ENCODE measurements around the gene CDK5RAP2. TPM values are rescaled to one million over a fixed set of nuclear protein-coding genes. Genes with fewer than 3 reads are reported as not detected.

CDK5RAP2 gene
- total and polyA plus RNA-seq, 8 donors: 24.7 to 438 (median 31.3) TPM

DNA sequence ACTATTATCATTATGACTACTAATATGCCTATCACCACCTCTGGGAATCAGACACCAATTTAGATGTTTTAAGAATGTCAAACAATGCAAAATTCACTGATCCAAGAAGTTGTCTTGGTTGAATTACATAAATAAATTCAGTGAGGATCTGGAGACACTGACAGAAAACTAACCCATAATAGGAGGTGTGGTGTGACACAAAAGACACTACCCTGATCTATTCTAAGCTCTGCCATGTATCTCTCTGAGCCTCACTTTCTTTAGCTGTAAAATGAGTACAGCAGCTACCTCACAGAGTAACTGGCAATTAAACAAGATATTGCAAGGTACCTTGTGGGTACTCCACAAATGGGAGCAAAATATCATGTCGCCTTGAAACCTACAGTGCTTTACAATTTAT lies 7.5 kb downstream of the CDK5RAP2 start:
- WGBS, 5 donors: 88 to 100% (median 96%) methylated on average over 1 of the region's 1 CpG
- peaks cover 31 to 55% (median 48%) of the 10 kb centered on the region in 4 donors for H3K36me3 ChIP-seq
- peaks cover 10 to 55% (median 29%) of the 10 kb centered on the region in 4 donors for H3K4me1 ChIP-seq
- no peak overlapping the region for H3K4me3 ChIP-seq
- H3K9me3 ChIP-seq: no peaks in the 10 kb centered on the region
- H3K27me3 ChIP-seq: no peaks in the 10 kb centered on the region
- DNase-seq: no peak
- H3K27ac ChIP-seq: peak overlapping the region in 2 of 5 donors; percentile 50 to 64
- intact Hi-C loops (cut with DNase I; ENCODE audit: low total_unique reads): no loop called here
- TF ChIP-seq POLR2A (IDR thresholded peaks at IDR 0.05) (no peak), POLR2AphosphoS5 (IDR thresholded peaks at IDR 0.05) (no peak), EP300 (IDR thresholded peaks at IDR 0.05) (no peak)
- TF ChIP-seq, protein P1, sequence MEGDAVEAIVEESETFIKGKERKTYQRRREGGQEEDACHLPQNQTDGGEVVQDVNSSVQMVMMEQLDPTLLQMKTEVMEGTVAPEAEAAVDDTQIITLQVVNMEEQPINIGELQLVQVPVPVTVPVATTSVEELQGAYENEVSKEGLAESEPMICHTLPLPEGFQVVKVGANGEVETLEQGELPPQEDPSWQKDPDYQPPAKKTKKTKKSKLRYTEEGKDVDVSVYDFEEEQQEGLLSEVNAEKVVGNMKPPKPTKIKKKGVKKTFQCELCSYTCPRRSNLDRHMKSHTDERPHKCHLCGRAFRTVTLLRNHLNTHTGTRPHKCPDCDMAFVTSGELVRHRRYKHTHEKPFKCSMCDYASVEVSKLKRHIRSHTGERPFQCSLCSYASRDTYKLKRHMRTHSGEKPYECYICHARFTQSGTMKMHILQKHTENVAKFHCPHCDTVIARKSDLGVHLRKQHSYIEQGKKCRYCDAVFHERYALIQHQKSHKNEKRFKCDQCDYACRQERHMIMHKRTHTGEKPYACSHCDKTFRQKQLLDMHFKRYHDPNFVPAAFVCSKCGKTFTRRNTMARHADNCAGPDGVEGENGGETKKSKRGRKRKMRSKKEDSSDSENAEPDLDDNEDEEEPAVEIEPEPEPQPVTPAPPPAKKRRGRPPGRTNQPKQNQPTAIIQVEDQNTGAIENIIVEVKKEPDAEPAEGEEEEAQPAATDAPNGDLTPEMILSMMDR (IDR thresholded peaks at IDR 0.05): no peak

DNA sequence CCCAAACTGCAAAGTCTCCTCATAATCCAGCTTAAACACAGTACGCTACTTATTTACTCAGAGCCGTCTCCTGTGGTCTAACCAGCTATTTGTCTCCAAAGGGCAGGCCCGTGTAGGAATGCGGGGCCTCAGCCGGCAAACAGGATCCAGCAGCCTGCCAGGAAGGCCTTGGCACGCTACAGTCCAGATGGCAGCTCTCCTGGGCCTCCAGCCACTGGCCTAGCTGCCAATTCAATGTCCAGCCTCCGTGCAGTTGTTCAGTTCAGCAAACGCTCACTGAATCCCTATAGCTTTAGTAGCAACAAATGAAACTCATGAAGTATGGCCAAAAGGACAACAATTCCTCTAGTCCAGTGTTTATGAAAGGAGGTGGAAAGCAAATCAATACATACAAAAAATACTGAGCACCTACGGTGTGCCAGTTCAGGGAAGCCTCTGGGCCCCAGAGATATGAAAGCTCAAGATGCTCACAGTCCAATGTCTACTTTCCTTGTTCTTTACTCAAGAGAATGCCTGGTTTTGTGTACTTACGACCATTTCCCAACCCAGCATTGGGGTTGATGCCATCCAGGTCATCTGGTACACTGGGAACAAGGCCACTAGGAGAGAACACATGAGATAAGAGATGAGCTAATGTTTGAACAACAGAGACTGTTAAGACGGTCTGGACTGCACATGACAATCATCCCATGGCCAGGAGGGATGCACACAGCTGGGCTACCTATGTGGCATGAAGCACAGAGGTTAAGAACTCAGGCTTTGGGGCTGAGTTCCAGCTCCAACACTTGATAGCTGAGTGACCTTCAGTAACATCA lies 8.3 kb downstream of the CDK5RAP2 start:
- peak; percentile 73 to 84 for DNase-seq
- intact Hi-C loops (cut with DNase I; ENCODE audit: low total_unique reads): no loop called here
- H3K27me3 ChIP-seq: no peaks in the 10 kb centered on the region

DNA sequence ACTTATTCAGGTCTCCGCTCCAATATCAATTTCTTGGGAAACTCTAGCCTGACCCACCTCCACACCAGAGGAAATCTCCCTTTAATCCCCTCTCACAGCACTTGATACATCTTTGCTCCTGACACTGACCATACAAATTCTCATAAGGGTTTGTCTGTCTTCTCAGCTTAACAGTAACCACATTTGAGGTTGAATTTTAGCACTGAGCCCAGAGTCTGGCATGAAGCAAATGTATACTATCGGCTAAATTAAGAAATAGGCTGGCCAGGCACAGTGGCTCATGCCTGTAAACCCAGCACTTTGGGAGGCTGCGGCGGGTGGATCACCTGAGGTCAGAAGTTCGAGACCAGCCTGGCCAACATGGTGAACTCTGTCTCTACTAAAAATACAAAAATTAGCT lies 9.7 kb downstream of the CDK5RAP2 start:
- no peak overlapping the region for H3K4me3 ChIP-seq
- 81 to 99% (median 96%) methylated on average over 5 of the region's 5 CpGs for WGBS, 5 donors
- peaks cover 10 to 56% (median 29%) of the 10 kb centered on the region in 4 donors for H3K4me1 ChIP-seq
- no peak for DNase-seq
- H3K27me3 ChIP-seq: no peaks in the 10 kb centered on the region
- intact Hi-C loops (cut with DNase I; ENCODE audit: low total_unique reads): no loop called here
- no peaks in the 10 kb centered on the region for H3K9me3 ChIP-seq
- TF ChIP-seq POLR2AphosphoS5 (IDR thresholded peaks at IDR 0.05) (no peak), EP300 (IDR thresholded peaks at IDR 0.05) (no peak), POLR2A (IDR thresholded peaks at IDR 0.05) (no peak)
- TF ChIP-seq, protein P1 (IDR thresholded peaks at IDR 0.05): no peak
- peak overlapping the region in 2 of 5 donors; percentile 50 to 55 for H3K27ac ChIP-seq
- H3K36me3 ChIP-seq: peaks cover 33 to 67% (median 64%) of the 10 kb centered on the region in 4 donors

More for the DNA sequence above, 8.3 kb downstream of the CDK5RAP2 start:
- Histone ChIP-seq H3K27ac (peak overlapping the region in 4 of 5 donors; percentile 14 to 64 (median 52)), H3K4me1 (peaks cover 10 to 49% (median 29%) of the 10 kb centered on the region in 4 donors), H3K9me3 (no peaks in the 10 kb centered on the region), H3K36me3 (peaks cover 33 to 57% (median 55%) of the 10 kb centered on the region in 4 donors), H3K4me3 (no peak overlapping the region)
- 32 to 54% (median 32%) methylated on average over 11 of the region's 11 CpGs for WGBS, 5 donors
- TF ChIP-seq, protein P1 (IDR thresholded peaks at IDR 0.05): no peak
- TF ChIP-seq POLR2AphosphoS5 (IDR thresholded peaks at IDR 0.05): peak; percentile 14 to 70 (median 33)

DNA sequence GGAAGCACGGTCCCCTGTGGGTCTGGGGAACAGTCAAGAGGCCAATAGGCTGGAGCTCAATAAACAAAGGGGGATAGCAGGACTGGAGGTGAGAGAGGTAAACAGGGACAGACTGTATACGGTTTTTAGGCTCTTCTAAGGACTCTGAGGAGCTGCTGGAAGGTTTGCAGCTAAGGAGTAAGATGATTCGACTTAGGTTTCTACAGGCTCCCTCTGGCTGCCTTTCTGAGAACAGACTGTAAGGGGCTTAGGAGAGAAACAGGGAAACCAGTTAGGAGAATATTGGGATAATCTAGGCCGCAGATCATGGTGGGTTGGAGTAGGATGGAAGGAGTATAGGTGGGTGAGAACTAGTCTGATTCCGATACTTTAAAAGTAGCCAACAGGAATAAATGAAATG lies 10.4 kb downstream of the CDK5RAP2 start:
- Histone ChIP-seq H3K9me3 (no peaks in the 10 kb centered on the region), H3K36me3 (peaks cover 33 to 75% (median 72%) of the 10 kb centered on the region in 4 donors), H3K27me3 (no peaks in the 10 kb centered on the region), H3K4me3 (no peak overlapping the region), H3K4me1 (peaks cover 10 to 59% (median 29%) of the 10 kb centered on the region in 4 donors), H3K27ac (peak overlapping the region in 1 of 5 donors; percentile 55)
- no peak for TF ChIP-seq POLR2A (IDR thresholded peaks at IDR 0.05)
- TF ChIP-seq, protein P1 (IDR thresholded peaks at IDR 0.05): no peak
- TF ChIP-seq POLR2AphosphoS5 (IDR thresholded peaks at IDR 0.05): no peak
- no peak for TF ChIP-seq EP300 (IDR thresholded peaks at IDR 0.05)
- DNase-seq: no peak
- intact Hi-C loops (cut with DNase I; ENCODE audit: low total_unique reads): no loop called here
- 86 to 93% (median 87%) methylated on average over 5 of the region's 5 CpGs for WGBS, 5 donors
